Astrocyte (in vitro differentiated cells and primary cell): ENCODE measurements around the gene ALDH1A3. TPM values are rescaled to one million over a fixed set of nuclear protein-coding genes. Genes with fewer than 3 reads are reported as not detected.

Experiments
- DNase-seq: peaks from one replicate; pipeline ENCODE4 v3.0.0-alpha.2; 2010; ENCODE audit warnings: low read depth
- FAIRE-seq: peaks from 2 replicates; lab custom pipeline; 2011; peaks lifted over from hg19 to GRCh38; lab: Jason Lieb, UNC
- H2AFZ ChIP-seq: 2 replicates; pipeline ENCODE4 v1.6.0; 2012; ENCODE audit warnings: low read depth, low read length, inconsistent platforms
- H3K27ac ChIP-seq: 2 replicates; pipeline ENCODE4 v1.5.1; 2011; ENCODE audit warnings: low read depth, low read length, inconsistent platforms
- H3K27me3 ChIP-seq: 2 replicates; pipeline ENCODE4 v1.6.0; 2011; ENCODE audit warnings: low read length, inconsistent platforms; ENCODE audit not compliant: insufficient read depth
- H3K36me3 ChIP-seq: 2 replicates; pipeline ENCODE4 v1.5.1; 2011; ENCODE audit warnings: low read length, inconsistent platforms; ENCODE audit not compliant: insufficient read depth
- H3K4me1 ChIP-seq: 2 replicates; pipeline ENCODE4 v1.5.1; 2011; ENCODE audit warnings: low read length, inconsistent platforms; ENCODE audit not compliant: insufficient read depth
- H3K4me2 ChIP-seq: 2 replicates; pipeline ENCODE4 v1.6.0; 2012; ENCODE audit warnings: low read length, inconsistent platforms
- H3K4me3 ChIP-seq: 2 replicates; pipeline ENCODE4 v1.5.1; 2011; ENCODE audit warnings: low read depth, mild to moderate bottlenecking, low read length, inconsistent platforms; ENCODE audit not compliant: insufficient read depth
- H3K79me2 ChIP-seq: 2 replicates; pipeline ENCODE4 v1.6.0; 2012; ENCODE audit warnings: mild to moderate bottlenecking, low read length, inconsistent platforms; ENCODE audit not compliant: insufficient read depth
- H3K9ac ChIP-seq: 2 replicates; pipeline ENCODE4 v1.6.0; 2012; ENCODE audit warnings: mild to moderate bottlenecking, low read length, inconsistent platforms
- H3K9me3 ChIP-seq: 2 replicates; pipeline ENCODE4 v1.5.1; 2012; ENCODE audit warnings: low read depth, mild to moderate bottlenecking, low read length, inconsistent platforms; ENCODE audit not compliant: insufficient read depth
- H4K20me1 ChIP-seq: 2 replicates; pipeline ENCODE4 v1.6.0; 2012; ENCODE audit warnings: low read length, inconsistent platforms; ENCODE audit not compliant: insufficient read depth
- H3K27ac Mint-ChIP-seq: one replicate; pipeline ENCODE4 v1.8.0; 2021; ENCODE audit warnings: mild to moderate bottlenecking, mixed read lengths; ENCODE audit not compliant: unreplicated experiment
- H3K27me3 Mint-ChIP-seq: one replicate; pipeline ENCODE4 v1.8.0; 2021; ENCODE audit warnings: low read depth, mixed read lengths; ENCODE audit not compliant: unreplicated experiment
- H3K36me3 Mint-ChIP-seq: one replicate; pipeline ENCODE4 v1.8.0; 2021; ENCODE audit warnings: low read depth, mixed read lengths; ENCODE audit not compliant: unreplicated experiment
- H3K4me1 Mint-ChIP-seq: one replicate; pipeline ENCODE4 v1.8.0; 2021; ENCODE audit warnings: low read depth, mixed read lengths; ENCODE audit not compliant: unreplicated experiment
- H3K4me3 Mint-ChIP-seq: one replicate; pipeline ENCODE4 v1.8.0; 2021; ENCODE audit warnings: mild to moderate bottlenecking, moderate library complexity, mixed read lengths; ENCODE audit not compliant: unreplicated experiment
- H3K9me3 Mint-ChIP-seq: one replicate; pipeline ENCODE4 v1.8.0; 2021; ENCODE audit warnings: mild to moderate bottlenecking, mixed read lengths; ENCODE audit not compliant: unreplicated experiment
- CTCF ChIP-seq: IDR thresholded peaks from 2 replicates; pipeline ENCODE4 v1.5.1; 2011; ENCODE audit warnings: low read depth, mild to moderate bottlenecking, inconsistent platforms, low read length, moderate library complexity; ENCODE audit not compliant: insufficient read depth
- EZH2 ChIP-seq: IDR thresholded peaks from 2 replicates; pipeline ENCODE4 v1.6.1; 2012; ENCODE audit warnings: mild to moderate bottlenecking, low read length, inconsistent platforms; ENCODE audit not compliant: insufficient read depth
- total RNA-seq: library from RNA; stranded (reverse); gene quantifications from 2 replicates; pipeline ENCODE4 v1.2.1, GENCODE V29; 2021

ALDH1A3 gene
- total RNA-seq, 1 donor from 2014 or later = 0.95 TPM

DNA sequence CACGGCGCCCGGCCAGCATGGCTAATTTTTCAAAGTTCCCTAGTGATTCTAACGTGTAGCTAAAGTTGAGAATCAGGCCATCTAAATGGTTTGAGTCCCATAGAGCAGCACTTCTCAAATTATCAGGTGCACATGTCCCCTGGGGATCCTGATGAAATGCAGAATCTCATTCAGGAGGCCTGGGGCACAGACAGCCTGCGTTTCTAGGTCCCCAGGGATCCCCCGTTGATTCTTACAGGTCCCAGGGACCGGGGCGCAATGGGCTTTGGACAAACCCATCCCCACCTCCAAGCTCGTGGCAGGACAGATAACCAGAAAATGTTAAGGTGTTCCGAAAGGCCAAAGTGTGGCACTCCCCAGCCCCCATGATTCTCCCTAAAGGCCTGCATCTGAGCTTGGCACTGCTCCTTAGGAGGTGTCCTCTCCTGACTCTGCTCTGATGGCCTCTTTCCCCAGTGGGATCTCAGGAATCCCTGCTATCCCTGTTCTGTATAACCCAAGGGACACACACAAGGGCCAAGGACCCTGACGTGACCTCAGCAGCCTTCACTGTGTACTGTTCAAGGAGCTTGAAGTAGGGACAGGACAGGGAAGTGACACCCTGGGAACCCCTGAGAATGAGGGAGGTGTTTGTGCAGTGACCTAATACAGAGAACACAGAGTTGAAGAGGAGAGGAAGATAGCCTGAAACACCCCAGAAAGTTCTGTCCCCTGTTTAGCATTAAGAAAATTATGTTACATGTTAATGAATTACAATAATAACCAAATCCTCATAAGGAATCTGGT lies 47.5 kb downstream of the ALDH1A3 start:
- no peaks in the 10 kb centered on the region for H3K4me1 ChIP-seq
- Mint-ChIP-seq H3K27me3 (peaks cover 27% of the 10 kb centered on the region), H3K4me1 (peaks cover 4% of the 10 kb centered on the region), H3K9me3 (no peaks in the 10 kb centered on the region), H3K36me3 (no peaks in the 10 kb centered on the region), H3K4me3 (no peak overlapping the region), H3K27ac (no peak overlapping the region)
- no peaks in the 10 kb centered on the region for H3K79me2 ChIP-seq
- no peak overlapping the region for H3K27ac ChIP-seq
- DNase-seq (no peak), FAIRE-seq (no peak)
- no peak for TF ChIP-seq EZH2
- no peaks in the 10 kb centered on the region for H3K36me3 ChIP-seq
- H4K20me1 ChIP-seq = peaks cover 2% of the 10 kb centered on the region
- no peak overlapping the region for H3K4me2 ChIP-seq
- no peak overlapping the region for H3K4me3 ChIP-seq
- peaks cover 2% of the 10 kb centered on the region for H3K27me3 ChIP-seq
- no peak overlapping the region for H3K9ac ChIP-seq
- no peak overlapping the region for H2AFZ ChIP-seq
- H3K9me3 ChIP-seq = no peaks in the 10 kb centered on the region

DNA sequence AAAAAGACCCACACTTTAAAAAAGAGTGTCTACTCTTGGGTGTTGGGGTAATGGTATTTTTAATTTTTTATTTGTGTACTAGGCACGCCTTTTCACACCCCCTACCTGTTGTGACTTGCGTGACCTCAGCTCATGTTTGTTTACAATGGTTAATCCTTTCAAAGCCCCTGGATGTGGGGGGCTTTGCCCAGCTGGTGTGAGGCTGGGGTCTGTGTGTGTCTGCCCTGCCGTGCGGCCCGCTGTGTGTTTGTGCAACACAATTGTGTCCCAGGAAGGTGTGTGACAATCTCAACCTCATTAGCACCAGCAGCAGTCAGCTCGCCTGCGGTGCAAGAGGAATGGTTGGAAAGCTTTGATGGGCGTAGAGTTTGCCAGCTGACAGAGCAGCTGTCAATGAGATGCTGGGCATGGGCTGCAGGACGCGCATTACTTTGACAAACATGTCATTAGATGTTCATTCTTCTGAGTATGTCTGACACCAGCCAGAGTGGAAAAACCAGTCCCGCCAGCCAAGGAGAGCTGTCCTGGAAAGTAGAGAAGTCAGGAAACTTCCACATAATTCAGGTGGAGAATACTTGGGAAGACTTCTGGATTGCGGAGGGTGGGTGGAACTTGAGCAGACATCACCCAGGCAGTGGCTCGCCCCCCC lies 49.1 kb downstream of the ALDH1A3 start:
- TF ChIP-seq EZH2 (no peak), CTCF (no peak)
- Histone ChIP-seq H3K79me2 (no peaks in the 10 kb centered on the region), H3K4me2 (no peak overlapping the region), H3K9me3 (no peaks in the 10 kb centered on the region), H3K27ac (no peak overlapping the region), H3K9ac (no peak overlapping the region), H3K36me3 (no peaks in the 10 kb centered on the region), H2AFZ (no peak overlapping the region), H4K20me1 (peaks cover 2% of the 10 kb centered on the region), H3K4me1 (no peaks in the 10 kb centered on the region), H3K4me3 (no peak overlapping the region), H3K27me3 (peaks cover 2% of the 10 kb centered on the region)
- peaks cover 7% of the 10 kb centered on the region for H3K4me1 Mint-ChIP-seq
- H3K27me3 Mint-ChIP-seq = peaks cover 15% of the 10 kb centered on the region
- no peak for FAIRE-seq
- H3K4me3 Mint-ChIP-seq = no peak overlapping the region
- H3K9me3 Mint-ChIP-seq = no peaks in the 10 kb centered on the region
- H3K27ac Mint-ChIP-seq = no peak overlapping the region
- no peak for DNase-seq
- H3K36me3 Mint-ChIP-seq = no peaks in the 10 kb centered on the region

- no peaks in the 10 kb centered on the region for H3K4me1 ChIP-seq
- FAIRE-seq (no peak), DNase-seq (no peak)
- no peaks in the 10 kb centered on the region for H3K36me3 Mint-ChIP-seq
- no peak overlapping the region for H3K4me3 ChIP-seq
- H3K27me3 Mint-ChIP-seq = peaks cover 10% of the 10 kb centered on the region
- TF ChIP-seq EZH2 (no peak), CTCF (no peak)
- peaks cover 7% of the 10 kb centered on the region for H3K4me1 Mint-ChIP-seq
- H3K36me3 ChIP-seq = no peaks in the 10 kb centered on the region
- no peaks in the 10 kb centered on the region for H3K9me3 ChIP-seq
- H3K79me2 ChIP-seq = no peaks in the 10 kb centered on the region
- no peaks in the 10 kb centered on the region for H3K9me3 Mint-ChIP-seq
- no peak overlapping the region for H3K4me2 ChIP-seq
- no peak overlapping the region for H3K27ac ChIP-seq
- H3K27ac Mint-ChIP-seq = no peak overlapping the region
- no peak overlapping the region for H3K4me3 Mint-ChIP-seq
- H3K27me3 ChIP-seq = peaks cover 2% of the 10 kb centered on the region
- no peak overlapping the region for H3K9ac ChIP-seq
- H2AFZ ChIP-seq = no peak overlapping the region
- peaks cover 5% of the 10 kb centered on the region for H4K20me1 ChIP-seq
Measured at GRCh38 chr15:100929641-100930042, 50.0 kb downstream of the ALDH1A3 start.
